CD4-positive, alpha-beta T cell treated with Interleukin-12 subunit alpha and Interleukin-12 subunit beta, for 1 hour (primary cell): Measurements from ENCODE around the gene AKAP6.

ENCODE experiments used
- DNase-seq: peaks from one replicate; pipeline ENCODE4 v3.0.0-alpha.2; 2020

The AKAP6 gene

DNA sequence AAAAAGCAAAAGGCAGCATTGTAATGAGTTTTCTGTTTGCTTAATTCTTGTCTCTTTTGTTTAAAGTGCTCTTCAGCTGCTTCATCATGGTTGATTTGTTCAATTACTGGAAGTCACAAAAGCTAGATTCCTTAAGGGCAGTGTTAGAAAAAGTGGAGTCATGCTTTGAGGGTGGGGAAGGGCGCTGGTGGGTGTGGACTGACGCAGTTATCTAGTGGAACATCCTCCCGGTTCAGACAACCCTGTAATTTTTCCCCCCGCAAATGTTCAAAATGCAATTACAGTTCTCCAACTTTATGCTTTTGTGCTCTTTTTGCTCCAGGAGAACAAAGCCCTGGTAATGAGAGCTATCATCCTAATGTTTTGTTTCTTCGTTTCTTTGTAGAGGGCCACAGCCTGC, 2.1 kb downstream of the AKAP6 start:
- no peak for DNase-seq

DNA sequence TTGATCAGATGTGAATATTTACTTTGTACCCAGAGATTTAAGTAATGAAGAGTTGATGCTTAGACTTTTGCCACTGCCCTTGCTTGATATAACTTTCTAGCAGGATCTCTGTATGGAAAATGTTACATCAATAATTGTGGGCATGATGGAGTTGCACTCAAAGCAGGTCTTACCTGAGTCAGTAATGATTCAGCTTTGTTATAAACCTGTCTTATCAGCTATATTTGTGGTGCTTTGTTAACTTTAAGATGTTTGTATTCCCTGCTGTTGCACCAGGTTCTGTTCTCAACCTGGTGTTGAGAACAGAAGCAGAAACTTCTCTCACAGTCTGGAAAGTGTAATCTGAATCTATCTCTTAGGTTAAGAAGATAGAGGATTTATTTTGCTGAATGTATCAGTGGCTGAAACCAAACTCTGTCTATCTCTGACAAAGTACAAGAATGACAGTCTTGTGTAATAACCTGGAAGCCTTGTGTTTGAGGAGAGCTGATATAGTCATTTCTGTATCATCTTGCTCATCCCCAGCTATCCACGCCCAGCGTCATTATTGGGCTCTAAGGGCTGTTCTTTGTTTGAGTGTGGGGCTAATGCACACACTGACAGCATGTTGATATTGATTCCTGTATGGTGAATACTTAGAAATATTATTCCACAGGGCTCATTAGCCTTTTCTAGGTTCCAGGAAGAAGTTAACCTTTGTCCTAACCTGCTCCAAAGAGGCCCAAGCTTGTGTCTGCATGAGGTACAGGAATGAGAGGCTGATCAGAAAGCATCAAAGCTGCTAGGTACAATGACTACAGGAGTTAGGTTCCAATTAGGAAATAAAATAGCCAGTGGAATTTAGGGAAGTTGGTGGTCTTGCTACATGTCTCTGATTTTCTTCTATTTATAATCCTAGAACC, 3.6 kb downstream of the AKAP6 start:
- DNase-seq: no peak

DNA sequence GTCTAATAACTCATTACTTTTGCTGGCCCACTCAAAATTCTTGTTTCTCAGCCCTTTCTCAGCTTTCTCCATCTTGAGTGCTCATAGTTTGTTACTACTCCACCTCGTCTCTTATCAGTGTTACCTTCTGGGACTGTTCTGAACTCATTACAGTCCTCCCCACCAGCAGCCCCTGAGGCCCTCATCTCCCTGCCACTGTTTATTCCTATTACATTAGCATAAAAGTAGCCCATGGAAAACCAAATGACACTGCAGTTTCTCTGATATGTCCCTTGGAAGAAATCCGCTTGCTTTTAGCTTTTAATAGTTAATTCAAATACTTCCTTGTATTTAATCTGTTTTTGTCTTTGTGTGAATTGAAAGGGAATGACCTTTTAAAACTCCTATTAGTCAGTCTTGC, 7.6 kb downstream of the AKAP6 start:
- DNase-seq: no peak

DNA sequence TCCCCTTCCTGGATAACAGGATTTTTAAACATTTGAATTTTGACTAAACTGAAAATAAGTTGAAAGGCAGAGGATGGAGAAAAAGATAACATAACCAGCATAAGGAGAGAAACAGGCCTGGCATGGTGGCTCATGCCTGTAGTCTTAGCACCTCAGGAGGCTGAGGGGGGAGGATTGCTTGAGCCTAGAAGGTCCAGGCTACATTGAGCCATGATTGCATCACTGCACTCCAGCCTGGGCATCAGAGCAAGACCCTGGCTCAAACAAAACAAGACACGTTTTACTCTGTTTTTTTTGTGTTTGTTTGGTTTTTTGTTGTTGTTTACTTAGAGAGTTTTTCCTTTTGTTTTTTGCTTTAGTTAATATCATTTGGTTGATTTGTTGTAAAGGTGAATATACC, 8.7 kb downstream of the AKAP6 start:
- no peak for DNase-seq

DNA sequence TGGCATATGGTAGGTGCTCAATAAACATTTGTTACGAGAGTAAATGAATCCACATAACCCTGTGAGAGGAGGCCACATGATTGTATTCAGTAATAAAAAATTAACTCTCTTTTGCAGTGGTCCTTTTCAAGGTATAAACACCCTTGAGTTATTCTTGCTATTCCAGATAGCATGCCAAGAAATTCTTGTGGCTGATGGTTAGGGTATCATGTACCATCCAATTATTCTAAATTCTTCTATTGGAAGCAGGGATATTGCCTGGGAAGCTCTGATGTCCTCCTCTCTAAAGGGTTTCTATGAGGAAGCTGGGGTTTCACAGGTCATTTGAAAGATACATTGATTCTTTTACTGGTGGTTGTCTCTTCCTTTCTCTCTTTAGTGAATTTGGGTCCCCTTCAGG, 10.1 kb downstream of the AKAP6 start:
- DNase-seq: no peak

DNA sequence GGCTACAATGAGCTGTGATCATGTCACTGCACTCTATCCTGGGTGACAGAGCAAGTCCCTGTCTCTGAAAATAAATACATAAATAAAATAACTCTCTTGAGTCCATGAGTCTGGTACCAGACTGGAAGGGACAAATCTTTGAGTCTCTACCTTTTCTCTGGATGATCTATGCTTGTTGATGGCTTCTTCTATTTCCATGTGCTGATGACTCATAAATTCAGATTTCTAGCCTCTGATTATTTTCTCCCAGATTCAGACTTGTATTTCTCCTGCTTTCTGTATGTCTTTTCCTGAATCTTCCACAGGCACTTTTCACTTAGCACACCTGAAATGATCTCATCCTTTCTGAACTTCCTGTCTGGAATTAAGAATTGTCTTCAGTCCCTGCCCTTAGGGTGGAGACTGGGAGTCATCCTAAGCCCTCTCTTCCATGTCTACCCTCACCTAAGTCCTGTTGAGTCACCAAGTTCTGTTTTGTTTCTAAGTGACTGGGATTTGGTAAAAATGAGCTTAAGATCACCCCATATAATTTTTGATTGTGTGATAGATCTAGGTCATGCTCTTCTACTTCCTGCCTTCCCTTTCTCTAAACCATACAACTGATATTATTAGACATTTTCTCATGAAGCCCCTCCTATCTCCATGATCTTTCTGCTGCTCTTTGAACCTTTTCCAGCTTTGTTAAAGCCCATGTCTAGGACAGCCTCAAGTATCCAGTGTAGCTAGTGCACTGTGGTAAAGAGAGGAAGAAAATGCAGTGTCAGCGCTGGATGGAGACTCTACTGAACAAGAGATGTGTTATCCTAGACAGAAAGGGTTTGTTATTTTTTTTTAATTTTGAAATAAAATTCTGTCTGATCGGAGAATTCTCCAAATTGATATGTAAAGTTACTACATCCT, 13.1 kb downstream of the AKAP6 start:
- no peak for DNase-seq

DNA sequence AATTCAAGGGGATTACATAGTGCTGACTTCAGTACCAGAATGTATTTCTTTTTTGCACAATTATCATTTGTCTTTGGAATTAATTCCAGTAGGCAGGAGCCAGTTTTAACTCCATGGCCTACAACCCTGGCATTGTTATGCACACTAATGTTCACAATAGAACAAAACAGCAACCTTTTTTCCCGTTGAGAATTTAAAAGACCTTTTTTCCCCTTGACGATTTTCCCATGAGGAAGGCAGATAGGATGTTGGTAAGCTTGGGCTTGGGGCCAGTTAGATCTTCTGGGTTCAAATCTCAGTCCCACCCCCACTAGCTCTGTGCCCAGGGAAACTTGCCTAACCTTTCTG, 13.7 kb downstream of the AKAP6 start:
- DNase-seq: no peak

DNA sequence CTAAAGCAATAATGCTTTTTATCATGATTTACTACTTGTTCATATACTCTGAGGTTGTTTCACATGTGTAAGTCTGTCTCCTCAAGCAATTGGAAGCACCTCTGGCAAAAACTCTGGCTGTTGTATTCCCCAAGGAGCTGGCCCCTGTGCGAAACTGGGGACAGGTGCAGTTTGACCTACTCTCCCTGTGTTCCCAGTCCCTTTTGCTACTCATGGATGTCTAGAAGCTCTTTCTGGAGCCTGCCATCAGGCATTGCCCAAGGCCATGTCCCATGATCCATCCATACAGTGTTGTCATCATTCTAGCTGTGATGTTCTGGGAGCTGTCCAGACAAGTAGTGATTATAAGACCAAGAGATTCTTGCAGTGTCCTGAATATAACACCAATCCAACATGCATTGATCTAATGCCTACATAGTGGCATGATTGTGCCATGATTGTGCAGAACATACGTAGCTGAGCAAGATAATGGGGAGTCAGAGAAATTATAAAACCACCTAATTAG, 14.9 kb downstream of the AKAP6 start:
- no peak for DNase-seq

DNA sequence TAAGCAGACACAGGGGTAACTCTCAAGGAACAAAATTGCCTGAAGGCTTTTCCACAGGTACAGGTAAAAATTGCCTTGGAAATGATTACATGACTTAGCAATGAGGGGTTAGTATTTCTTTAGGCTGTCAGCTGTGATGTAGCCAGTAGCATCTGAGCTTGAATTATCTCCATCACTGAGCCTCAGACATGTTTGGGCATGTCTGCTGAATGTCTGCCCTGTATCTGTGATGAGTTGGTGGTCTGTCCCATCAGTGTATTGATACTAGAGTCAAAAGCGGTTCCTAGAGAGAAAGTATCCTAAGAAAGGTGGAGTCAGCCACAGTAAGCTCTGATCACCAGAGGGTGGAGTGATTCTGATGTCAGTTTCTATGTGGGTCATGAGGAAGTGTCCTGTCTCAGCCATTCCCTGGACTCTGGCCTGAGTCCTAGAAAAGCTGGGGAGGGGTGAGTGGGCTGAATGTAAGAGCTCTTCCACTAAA, 16.3 kb downstream of the AKAP6 start:
- DNase-seq: no peak

DNA sequence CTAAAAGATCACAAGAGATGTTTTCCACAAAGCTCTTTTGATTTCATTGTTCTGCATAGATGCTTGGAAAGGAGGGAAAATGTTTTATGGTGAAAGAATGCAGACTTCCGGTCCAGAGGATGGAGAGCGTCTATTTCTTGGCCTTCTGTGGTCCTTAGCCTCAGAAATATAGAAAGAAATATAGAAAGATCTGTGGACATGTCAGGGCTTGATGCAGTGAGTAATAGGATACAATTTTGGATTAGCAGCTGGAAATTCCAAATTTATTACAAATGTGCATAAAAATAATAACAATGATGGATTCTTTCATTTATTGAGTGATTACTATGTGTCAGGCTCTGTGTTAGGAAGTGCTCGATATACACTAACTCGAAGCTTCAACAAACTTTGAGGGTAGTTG, 20.2 kb downstream of the AKAP6 start:
- no peak for DNase-seq

DNA sequence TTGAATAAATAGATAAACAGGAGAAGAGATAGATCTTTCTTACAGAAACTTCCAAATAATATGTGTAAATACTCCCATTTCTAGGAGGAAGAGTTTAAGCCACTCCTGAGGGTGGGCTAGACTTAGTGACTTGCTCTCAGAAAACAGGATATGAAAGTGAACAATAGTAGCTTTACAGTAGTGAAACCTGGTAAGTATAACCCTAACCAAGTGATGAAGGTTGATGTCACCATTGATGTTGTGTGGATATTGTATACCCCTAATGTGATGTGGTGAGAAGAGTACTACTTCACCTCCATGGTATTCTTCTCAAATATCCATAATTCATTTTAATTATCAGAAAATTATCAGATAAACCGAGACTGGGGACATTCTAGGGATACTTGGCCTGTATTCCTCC, 20.9 kb downstream of the AKAP6 start:
- no peak for DNase-seq

DNA sequence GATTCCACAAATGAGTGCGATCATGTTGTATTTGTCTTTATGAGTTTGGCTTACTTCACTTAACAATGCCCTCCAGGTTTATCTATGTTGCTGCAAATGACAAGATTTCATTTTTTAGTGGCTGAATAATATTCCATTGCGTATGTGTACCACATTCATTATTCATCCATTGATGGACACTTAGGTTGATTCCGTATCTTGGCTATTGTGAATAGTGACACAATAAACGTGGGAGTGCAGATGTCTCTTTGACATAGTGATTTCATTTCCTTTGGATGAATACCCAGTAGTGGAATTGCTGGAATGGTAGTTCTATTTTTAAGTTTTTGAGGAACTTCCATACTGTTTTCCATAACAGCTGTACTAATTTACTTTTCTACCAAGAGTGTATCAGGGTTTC, 23.5 kb downstream of the AKAP6 start:
- DNase-seq: no peak

DNA sequence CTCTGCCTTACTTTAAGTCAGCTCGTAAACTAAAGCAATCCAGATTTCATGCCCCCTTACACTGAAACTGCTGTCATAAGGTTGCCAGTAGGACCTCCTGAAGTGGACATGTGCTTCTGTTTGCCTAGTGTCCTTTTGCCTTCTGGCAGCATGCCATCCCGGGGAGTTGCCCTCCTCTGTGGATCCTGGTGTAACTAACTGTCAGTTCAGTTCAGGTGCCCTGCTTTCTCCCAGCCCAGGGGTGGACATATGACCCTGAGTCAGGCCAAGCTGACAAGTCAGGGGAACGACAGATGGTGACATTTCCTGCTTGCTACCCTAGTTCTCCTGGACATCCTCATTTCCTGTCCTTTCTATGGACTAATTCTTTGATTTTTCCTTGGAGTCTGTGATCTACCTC, 25.6 kb downstream of the AKAP6 start:
- DNase-seq: no peak

DNA sequence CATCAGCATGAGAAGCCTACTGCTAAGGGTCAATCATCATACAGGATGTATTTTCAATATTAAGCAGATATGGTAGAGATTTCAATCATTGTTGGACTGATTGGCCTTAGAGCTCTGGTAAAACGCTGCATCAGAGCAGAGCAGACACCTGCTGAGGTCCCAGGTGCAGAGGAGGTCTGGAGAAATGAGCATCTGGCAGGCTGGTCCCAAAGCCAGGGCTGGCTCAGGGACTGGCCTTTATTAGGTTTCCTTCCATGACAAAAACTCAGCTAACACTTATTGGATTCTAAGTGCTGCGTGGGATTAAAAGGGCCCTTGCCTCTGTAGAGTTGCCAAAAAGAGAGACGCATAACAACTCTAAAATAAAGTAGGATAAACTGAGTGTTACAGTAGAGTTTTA, 29.7 kb downstream of the AKAP6 start:
- no peak for DNase-seq

DNA sequence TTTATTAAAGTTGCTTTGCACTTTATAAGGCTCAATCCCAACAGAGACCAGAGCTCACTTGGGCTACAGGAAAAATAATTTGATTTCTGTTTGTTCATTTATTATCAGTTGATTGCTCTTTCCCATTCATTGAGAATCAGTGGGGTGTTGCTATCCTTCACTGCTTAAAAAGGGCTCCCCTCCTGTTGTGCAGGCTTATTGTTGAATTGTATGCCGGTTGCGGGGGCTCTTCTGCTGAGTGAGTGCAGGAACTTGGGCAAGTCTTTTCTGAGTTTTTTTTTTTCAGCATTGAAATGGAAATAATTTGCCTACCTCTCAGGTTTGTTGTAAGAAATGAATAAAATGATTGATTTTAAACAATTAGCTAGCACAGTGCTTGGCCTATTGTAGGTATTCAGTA, 32.6 kb downstream of the AKAP6 start:
- DNase-seq: no peak

DNA sequence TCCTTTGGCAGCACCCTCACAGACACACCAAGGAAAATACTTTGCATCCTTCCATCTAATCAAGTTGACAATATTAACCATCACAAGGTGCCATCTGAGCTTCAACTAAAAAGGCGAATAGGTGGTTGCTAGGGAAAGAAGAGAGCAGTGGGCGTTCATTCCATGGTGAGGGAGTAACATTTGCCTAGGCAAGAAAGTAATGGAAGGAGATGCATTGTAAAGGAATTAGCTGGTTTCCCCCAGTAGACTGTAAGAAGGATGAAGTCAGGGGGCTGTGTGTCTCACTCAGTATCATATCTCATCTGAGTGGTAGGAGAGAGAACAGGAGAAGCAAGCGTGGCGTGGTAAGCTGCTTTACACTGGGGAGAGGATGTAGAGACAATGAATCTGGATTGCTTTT, 34.7 kb downstream of the AKAP6 start:
- DNase-seq: no peak

DNA sequence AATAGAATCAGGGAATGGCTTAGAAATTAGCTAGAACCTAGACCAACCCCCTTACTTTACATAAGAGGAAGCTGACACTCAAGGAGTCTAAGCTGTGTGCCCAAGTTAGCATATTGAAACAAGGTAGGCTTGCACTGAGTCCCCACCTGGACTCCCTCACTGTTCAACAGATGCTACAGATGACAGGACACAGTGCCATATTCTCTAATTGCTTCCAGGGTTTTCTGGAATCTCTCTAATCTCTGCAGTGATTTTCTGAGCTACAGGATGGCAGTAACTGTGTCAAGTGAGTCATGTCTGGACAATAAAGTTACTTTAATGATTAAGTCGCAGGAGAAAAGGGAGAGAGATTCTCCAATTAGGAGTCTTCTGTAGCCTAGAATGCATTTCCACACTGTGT, 35.8 kb downstream of the AKAP6 start:
- no peak for DNase-seq

DNA sequence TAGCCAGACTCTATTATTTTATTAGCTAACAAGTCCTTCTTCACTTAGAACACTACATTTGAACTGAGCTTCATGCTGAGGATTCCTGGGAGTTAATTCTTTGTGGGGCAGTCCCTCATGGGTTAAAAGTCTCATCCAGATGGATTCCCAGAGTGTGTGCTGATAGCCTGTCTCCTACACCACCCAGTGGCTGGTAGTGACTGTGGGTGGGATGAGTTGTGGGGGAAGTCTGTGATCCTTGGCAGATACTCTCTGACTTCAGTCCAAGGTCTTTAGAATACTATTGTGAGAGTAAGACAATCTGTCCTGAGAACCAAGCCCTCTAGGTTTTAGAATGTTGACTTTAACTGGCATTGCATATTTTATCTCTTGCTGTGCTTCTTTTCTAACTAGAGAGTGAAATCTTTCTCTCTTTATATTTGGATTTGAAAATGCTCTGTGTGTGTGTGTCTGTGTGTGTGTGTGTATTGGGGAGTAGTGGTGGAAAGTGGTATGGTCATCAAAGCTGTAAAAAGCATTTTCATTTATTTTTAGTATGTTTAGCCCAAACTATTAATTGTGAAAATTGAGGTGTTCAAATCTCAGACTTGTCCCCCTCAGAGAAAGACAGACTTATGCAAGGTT, 37.3 kb downstream of the AKAP6 start:
- no peak for DNase-seq

DNA sequence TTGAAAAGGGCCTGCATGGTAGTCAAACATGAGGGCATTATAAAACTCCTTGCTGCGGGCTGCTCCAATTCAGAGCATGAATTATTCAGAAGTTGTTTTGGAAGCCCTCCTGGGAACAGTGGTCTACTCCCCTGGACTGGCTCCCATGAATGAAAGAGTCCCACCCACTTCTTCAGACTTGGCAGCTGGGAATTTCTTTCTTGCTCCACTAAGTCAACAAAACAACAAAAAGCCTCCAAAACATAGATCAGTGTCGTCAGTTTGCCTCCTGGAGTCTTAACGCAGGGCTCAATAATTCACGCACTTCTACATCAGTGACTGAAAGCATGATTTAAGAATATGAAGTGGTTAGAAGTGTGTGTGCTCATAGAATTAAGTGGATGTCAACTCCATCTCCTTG, 37.9 kb downstream of the AKAP6 start:
- DNase-seq: no peak

DNA sequence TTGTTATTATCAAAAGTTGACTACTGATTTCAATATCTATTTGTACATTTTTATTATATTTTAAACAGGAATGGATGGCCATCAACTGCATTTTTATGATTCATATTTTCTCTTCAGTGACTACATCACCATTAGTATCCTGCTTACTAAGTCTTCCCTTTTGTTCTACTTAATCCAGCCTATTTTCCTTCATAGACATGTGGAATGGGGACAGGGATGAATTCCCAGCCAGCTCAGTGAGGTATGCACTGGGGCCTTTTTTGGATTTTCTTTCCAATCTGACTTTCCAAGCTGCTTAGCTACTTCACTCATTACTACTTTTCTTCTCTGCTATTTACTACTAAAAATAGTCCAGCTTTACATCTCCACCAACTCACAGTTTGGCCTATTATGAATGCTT, 38.4 kb downstream of the AKAP6 start:
- DNase-seq: no peak

DNA sequence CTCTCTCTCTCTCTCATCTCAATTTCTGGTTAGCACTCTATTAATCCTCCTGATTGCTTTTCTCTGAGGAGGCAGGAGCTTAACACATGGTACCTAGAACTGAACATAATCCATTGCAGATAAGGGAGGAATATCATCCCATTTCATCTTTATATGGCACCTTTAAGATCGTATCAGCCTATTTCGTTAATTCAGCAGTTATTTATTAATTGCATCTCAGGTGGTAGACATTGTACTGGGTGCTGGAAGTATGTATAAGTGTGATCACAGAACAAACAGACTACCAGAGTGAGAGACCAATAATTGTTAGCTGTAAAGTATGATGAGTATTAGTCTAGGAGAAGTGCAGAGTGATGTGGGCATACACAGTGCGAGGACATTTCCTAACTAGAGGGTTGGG, 39.0 kb downstream of the AKAP6 start:
- DNase-seq: no peak

DNA sequence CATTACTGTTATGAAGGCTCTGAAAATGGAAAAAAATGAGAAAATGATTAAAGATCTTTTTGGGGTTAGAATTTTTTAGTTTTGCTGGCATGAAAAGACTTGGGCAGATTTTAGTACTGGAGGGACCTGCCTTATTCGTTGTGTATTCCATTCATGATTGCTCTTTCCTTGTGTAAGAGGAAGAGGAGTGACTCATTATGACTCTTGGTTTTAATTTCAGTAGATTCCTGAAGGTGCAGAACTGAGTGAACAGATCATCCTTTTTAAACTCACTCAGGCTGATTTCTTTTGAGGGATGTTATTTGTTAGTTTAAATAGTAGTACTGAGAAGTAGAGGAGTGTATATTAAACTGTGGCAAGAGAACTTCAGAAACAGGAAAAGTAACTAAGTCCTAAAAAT, 41.6 kb downstream of the AKAP6 start:
- no peak for DNase-seq

DNA sequence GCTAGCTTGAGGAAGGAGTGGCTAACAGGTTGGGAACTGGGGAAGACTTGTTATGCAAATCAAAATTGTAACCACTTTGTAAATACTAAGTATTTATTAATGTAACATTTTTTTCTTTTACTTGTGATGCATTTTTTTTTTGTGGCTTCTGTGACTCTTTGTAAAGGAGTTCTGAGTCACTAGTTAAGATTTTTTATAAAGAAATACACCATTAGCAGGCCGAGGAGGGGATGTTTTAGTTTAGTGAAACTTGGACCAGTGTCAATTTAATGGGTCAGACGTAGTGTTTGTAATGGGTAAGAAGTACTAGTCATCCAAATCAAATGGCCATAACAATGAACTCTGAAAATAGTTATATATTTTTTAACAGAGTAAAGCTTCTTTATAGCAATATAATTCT, 43.1 kb downstream of the AKAP6 start:
- no peak for DNase-seq
